Endothelial cell (in vitro differentiated cells): Measurements from ENCODE around the gene ARHGAP15. TPM values are rescaled to one million over a fixed set of nuclear protein-coding genes. Genes with fewer than 3 reads are reported as not detected.

ENCODE experiments used
- DNase-seq: peaks from one replicate; pipeline ENCODE4 v3.0.0; 2021; ENCODE audit warnings: low spot score
- H3K27ac Mint-ChIP-seq: one replicate; pipeline ENCODE4 v1.8.0; 2021; ENCODE audit warnings: mixed read lengths, inconsistent platforms; ENCODE audit not compliant: unreplicated experiment
- H3K27me3 Mint-ChIP-seq: one replicate; pipeline ENCODE4 v1.8.0; 2021; ENCODE audit warnings: mild to moderate bottlenecking, moderate library complexity, mixed read lengths, inconsistent platforms; ENCODE audit not compliant: unreplicated experiment
- H3K36me3 Mint-ChIP-seq: one replicate; pipeline ENCODE4 v1.8.0; 2021; ENCODE audit warnings: mild to moderate bottlenecking, low read depth, mixed read lengths, inconsistent platforms; ENCODE audit not compliant: unreplicated experiment
- H3K4me1 Mint-ChIP-seq: one replicate; pipeline ENCODE4 v1.8.0; 2021; ENCODE audit warnings: mild to moderate bottlenecking, mixed read lengths, inconsistent platforms; ENCODE audit not compliant: unreplicated experiment
- H3K4me3 Mint-ChIP-seq: one replicate; pipeline ENCODE4 v1.8.0; 2021; ENCODE audit warnings: mild to moderate bottlenecking, mixed read lengths, inconsistent platforms; ENCODE audit not compliant: unreplicated experiment
- H3K9me3 Mint-ChIP-seq: one replicate; pipeline ENCODE4 v1.8.0; 2021; ENCODE audit warnings: mixed read lengths, inconsistent platforms; ENCODE audit not compliant: unreplicated experiment
- CTCF ChIP-seq: fragments of 200-600 bp; sonication (generic); IDR thresholded peaks from one replicate; pipeline ENCODE4 v1.5.0; 2021; ENCODE audit warnings: antibody characterized with exemption; ENCODE audit not compliant: unreplicated experiment
- long read RNA-seq: library from polyadenylated mRNA; unstranded; transcript quantifications from one replicate; pipeline ENCODE4 v2.0.0, GENCODE V29; 2020; ENCODE audit not compliant: unreplicated experiment
- total RNA-seq: library from RNA; stranded (reverse); fragmentation: NEBNext Ultra II Directional; extraction: Animal tissue kit (Norgen Biotek cat#: 25700); gene quantifications from one replicate; pipeline ENCODE4 v1.2.1, GENCODE V29; 2021; ENCODE audit not compliant: unreplicated experiment

Gene ARHGAP15
- not detected for total RNA-seq
- long read RNA-seq, result 0 reads

GRCh38 chr2:143128681-143129580 is at the start of gene ARHGAP15:
ARHGAP15 (plus strand) TSS chr2:143129419.
- no peaks in the 10 kb centered on the region for H3K9me3 Mint-ChIP-seq
- H3K36me3 Mint-ChIP-seq, result no peaks in the 10 kb centered on the region
- TF ChIP-seq CTCF, result no peak
- no peak for DNase-seq
- H3K27me3 Mint-ChIP-seq, result no peaks in the 10 kb centered on the region
- H3K27ac Mint-ChIP-seq, result no peak within 1 kb of the TSS
- H3K4me1 Mint-ChIP-seq, result peaks cover 2% of the 10 kb centered on the region
- H3K4me3 Mint-ChIP-seq, result no peak within 1 kb of the TSS

- no peak for DNase-seq
- no peaks in the 10 kb centered on the region for H3K4me1 Mint-ChIP-seq
- H3K27me3 Mint-ChIP-seq, result no peaks in the 10 kb centered on the region
- no peaks in the 10 kb centered on the region for H3K9me3 Mint-ChIP-seq
- no peak overlapping the region for H3K27ac Mint-ChIP-seq
- no peaks in the 10 kb centered on the region for H3K36me3 Mint-ChIP-seq
- TF ChIP-seq CTCF, result no peak
- H3K4me3 Mint-ChIP-seq, result no peak overlapping the region
These were observed 47.6 kb upstream of the ARHGAP15 start for GRCh38 chr2:143081616-143082015.

- DNase-seq, result no peak
- H3K4me1 Mint-ChIP-seq, result no peaks in the 10 kb centered on the region
- H3K27me3 Mint-ChIP-seq, result no peaks in the 10 kb centered on the region
- H3K9me3 Mint-ChIP-seq, result no peaks in the 10 kb centered on the region
- TF ChIP-seq CTCF, result no peak
- no peak overlapping the region for H3K4me3 Mint-ChIP-seq
- no peak overlapping the region for H3K27ac Mint-ChIP-seq
- no peaks in the 10 kb centered on the region for H3K36me3 Mint-ChIP-seq
These were observed 45.6 kb upstream of the ARHGAP15 start for GRCh38 chr2:143083636-143084035.

GRCh38 chr2:143084462-143084861 is 44.8 kb upstream of the ARHGAP15 start:
- no peaks in the 10 kb centered on the region for H3K27me3 Mint-ChIP-seq
- DNase-seq, result no peak
- no peaks in the 10 kb centered on the region for H3K36me3 Mint-ChIP-seq
- H3K4me1 Mint-ChIP-seq, result no peaks in the 10 kb centered on the region
- no peak for TF ChIP-seq CTCF
- no peak overlapping the region for H3K4me3 Mint-ChIP-seq
- H3K27ac Mint-ChIP-seq, result no peak overlapping the region
- no peaks in the 10 kb centered on the region for H3K9me3 Mint-ChIP-seq

GRCh38 chr2:143085125-143085784 is 44.0 kb upstream of the ARHGAP15 start:
- DNase-seq, result no peak
- Mint-ChIP-seq H3K4me3 (no peak overlapping the region), H3K9me3 (no peaks in the 10 kb centered on the region), H3K4me1 (no peaks in the 10 kb centered on the region), H3K27me3 (no peaks in the 10 kb centered on the region), H3K36me3 (no peaks in the 10 kb centered on the region), H3K27ac (no peak overlapping the region)
- TF ChIP-seq CTCF, result no peak
